PC-3 (cell line): ENCODE measurements around the gene CACNA1I. TPM values are rescaled to one million over a fixed set of nuclear protein-coding genes. Genes with fewer than 3 reads are reported as not detected.

Experiments
- ATAC-seq: fragments of 200-7000 bp; cut with Tn5 transposase; 2 replicates; pipeline ENCODE4 v1.9.1; 2020; ENCODE audit warnings: mild to moderate bottlenecking, moderate library complexity
- BruUV-seq: library from RNA; stranded (reverse); fragments of 400-500 nt; replicated peaks from 2 replicates; lab custom pipeline; 2021; lab: Mats Ljungman, UMichigan
- CTCF ChIA-PET: fragments of 300-600 bp; sonication (Branson Sonifier 250); formaldehyde crosslinking; loops from one replicate; lab custom pipeline; 2022; ENCODE audit warnings: antibody characterized with exemption; lab: Charles Lee
- POLR2A ChIA-PET: fragments of 300-600 bp; sonication (Branson Sonifier 250); formaldehyde crosslinking; loops from one replicate; lab custom pipeline; 2022; ENCODE audit warnings: antibody characterized with exemption; ENCODE audit not compliant: unreplicated experiment; lab: Charles Lee
- DNase-seq: peaks from one replicate; pipeline ENCODE4 v3.0.0-alpha.2; 2015
- H2AFZ ChIP-seq: fragments of 300-600 bp; sonication (generic); 2 replicates; pipeline ENCODE4 v1.6.0; 2016; ENCODE audit warnings: antibody characterized with exemption, low read length
- H3F3A ChIP-seq: fragments of 300-600 bp; sonication (generic); one replicate; pipeline ENCODE4 v1.6.0; 2017; ENCODE audit warnings: antibody characterized with exemption, low read length, control low read depth, mild to moderate bottlenecking; ENCODE audit not compliant: unreplicated experiment
- H3K27ac ChIP-seq: fragments of 300-600 bp; sonication (generic); 2 replicates; pipeline ENCODE4 v1.5.1; 2016; ENCODE audit warnings: mild to moderate bottlenecking, low read length
- H3K27me3 ChIP-seq: fragments of 300-600 bp; sonication (generic); 2 replicates; pipeline ENCODE4 v1.6.1; 2016; ENCODE audit warnings: low read length, mixed read lengths
- H3K36me3 ChIP-seq: fragments of 300-600 bp; sonication (generic); 2 replicates; pipeline ENCODE4 v1.6.1; 2016; ENCODE audit warnings: low read depth, mixed run types, low read length, mixed read lengths
- H3K4me1 ChIP-seq: fragments of 300-600 bp; sonication (generic); 2 replicates; pipeline ENCODE4 v1.5.1; 2016; ENCODE audit warnings: low read length; ENCODE audit not compliant: insufficient read depth
- H3K4me2 ChIP-seq: fragments of 300-600 bp; sonication (generic); 2 replicates; pipeline ENCODE4 v1.6.0; 2016; ENCODE audit warnings: low read length
- H3K4me3 ChIP-seq: fragments of 300-600 bp; sonication (generic); 2 replicates; pipeline ENCODE4 v1.5.1; 2016; ENCODE audit warnings: mild to moderate bottlenecking, low read length, mixed read lengths
- H3K79me2 ChIP-seq: fragments of 300-600 bp; sonication (generic); 2 replicates; pipeline ENCODE4 v1.6.1; 2017; ENCODE audit warnings: low read length, mixed read lengths
- H3K9ac ChIP-seq: fragments of 300-600 bp; sonication (generic); 2 replicates; pipeline ENCODE4 v1.6.0; 2016; ENCODE audit warnings: mild to moderate bottlenecking, low read length
- H3K9me2 ChIP-seq: fragments of 300-600 bp; sonication (generic); replicated peaks from 2 replicates; pipeline ENCODE4 v1.6.1; 2016; ENCODE audit warnings: mixed run types, low read length, mixed read lengths
- H3K9me3 ChIP-seq: fragments of 300-600 bp; sonication (generic); 2 replicates; pipeline ENCODE4 v1.6.1; 2016; ENCODE audit warnings: low read length, mixed read lengths
- H4K20me1 ChIP-seq: fragments of 300-600 bp; sonication (generic); 2 replicates; pipeline ENCODE4 v1.6.1; 2016; ENCODE audit warnings: low read length, mixed read lengths
- CTCF ChIP-seq: fragments of 300-600 bp; sonication (generic); conservative IDR thresholded peaks from 2 replicates; pipeline ENCODE4 v1.5.1; 2017; ENCODE audit warnings: antibody characterized with exemption, low read depth, mild to moderate bottlenecking, low read length
- EZH2 ChIP-seq: fragments of 300-600 bp; sonication (generic); IDR thresholded peaks from one replicate; pipeline ENCODE4 v1.6.1; 2017; ENCODE audit warnings: antibody characterized with exemption, mild to moderate bottlenecking, low read length; ENCODE audit not compliant: unreplicated experiment
- EZH2phosphoT487 ChIP-seq: fragments of 300-600 bp; sonication (generic); IDR thresholded peaks from 2 replicates; pipeline ENCODE4 v1.6.1; 2018; ENCODE audit warnings: mild to moderate bottlenecking, antibody characterized with exemption, low read length, borderline replicate concordance
- intact Hi-C: fragments of 100-400 bp; cut with micrococcal nuclease; formaldehyde crosslinking; loops from 2 replicates; pipeline ENCODE4 v1.9.0; 2023
- total RNA-seq: library from RNA; depleted of rRNA; stranded (reverse); fragments of >200 nt; gene quantifications from 2 replicates; pipeline ENCODE4 v1.2.3, GENCODE V29; 2014

CACNA1I gene
- total RNA-seq, 1 experiment from 2014 or later, result not detected

DNA sequence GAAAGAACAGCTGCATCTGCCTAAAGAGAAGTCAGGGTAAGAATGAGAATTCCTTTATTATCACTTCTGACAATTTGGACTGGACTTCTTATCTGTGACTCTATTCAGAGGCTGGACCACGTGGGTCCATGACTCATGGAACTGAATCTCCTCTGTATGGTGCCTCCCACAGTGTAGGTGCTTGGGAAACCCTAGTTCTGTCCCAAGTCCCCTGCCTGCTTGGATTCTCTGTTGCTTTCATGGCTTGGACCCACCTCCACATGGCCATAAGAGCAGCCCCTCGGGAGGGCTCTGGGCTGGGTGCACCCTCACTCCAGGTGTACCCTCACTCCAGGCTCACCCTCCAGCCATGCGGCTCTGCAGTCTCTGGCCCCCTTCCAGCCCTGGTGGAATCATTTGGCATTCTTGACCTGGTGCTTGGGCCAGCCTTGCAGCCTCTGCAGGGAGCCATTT, 153.4 kb downstream of the CACNA1I start:
- Histone ChIP-seq H3K4me3 (no peak overlapping the region), H2AFZ (no peak overlapping the region), H3K27ac (no peak overlapping the region), H3K9me3 (no peaks in the 10 kb centered on the region), H3K27me3 (peaks cover 20% of the 10 kb centered on the region), H3K9ac (no peak overlapping the region), H3F3A (no peaks in the 10 kb centered on the region), H3K9me2 (no peaks in the 10 kb centered on the region), H3K4me1 (no peaks in the 10 kb centered on the region), H3K4me2 (no peak overlapping the region), H3K36me3 (no peaks in the 10 kb centered on the region), H3K79me2 (no peaks in the 10 kb centered on the region), H4K20me1 (no peaks in the 10 kb centered on the region)
- DNase-seq (peak; percentile 3), ATAC-seq (no peak)
- ChIA-PET POLR2A (no interaction called here), CTCF (no interaction called here)
- BruUV-seq, result no TSS peak
- intact Hi-C loops, result no loop called here
- TF ChIP-seq CTCF, result no peak
- no peak for TF ChIP-seq EZH2phosphoT487

- Histone ChIP-seq H3F3A (no peaks in the 10 kb centered on the region), H3K4me1 (no peaks in the 10 kb centered on the region), H3K4me3 (no peak overlapping the region), H3K9me3 (no peaks in the 10 kb centered on the region), H3K9me2 (no peaks in the 10 kb centered on the region), H3K9ac (no peak overlapping the region), H3K79me2 (no peaks in the 10 kb centered on the region), H2AFZ (no peak overlapping the region), H3K4me2 (no peak overlapping the region), H3K27me3 (peaks cover 20% of the 10 kb centered on the region), H3K36me3 (no peaks in the 10 kb centered on the region), H4K20me1 (no peaks in the 10 kb centered on the region), H3K27ac (no peak overlapping the region)
- CTCF ChIA-PET, result no interaction called here
- no peak for TF ChIP-seq CTCF
- no peak for TF ChIP-seq EZH2phosphoT487
- TF ChIP-seq EZH2, result no peak
- ATAC-seq (no peak), DNase-seq (no peak)
- no TSS peak for BruUV-seq
- POLR2A ChIA-PET, result no interaction called here
- intact Hi-C loops, result no loop called here
These were observed 153.8 kb downstream of the CACNA1I start for GRCh38 chr22:39724390-39724789.

DNA sequence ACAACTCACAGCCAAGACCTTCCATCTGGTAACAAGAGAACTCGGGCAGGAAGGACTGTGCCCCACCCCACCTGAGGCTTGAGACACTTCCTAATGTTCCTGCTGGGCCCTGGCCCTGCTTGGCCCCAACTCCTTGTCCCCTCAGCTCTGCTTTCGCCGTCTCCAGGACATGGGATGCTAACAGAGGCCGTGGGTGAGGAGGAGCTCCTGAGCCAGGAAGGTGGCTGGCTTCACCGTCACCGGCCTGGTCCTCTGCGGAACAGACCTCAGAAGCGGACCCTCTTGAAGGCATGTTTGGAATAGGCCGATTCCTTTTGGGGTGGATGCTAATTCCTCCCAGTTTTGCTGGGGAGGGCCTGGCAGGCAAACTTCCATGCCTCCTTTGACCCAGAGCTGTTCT, 154.3 kb downstream of the CACNA1I start:
- ATAC-seq (no peak), DNase-seq (no peak)
- ChIA-PET CTCF (no interaction called here), POLR2A (no interaction called here)
- Histone ChIP-seq H3K27ac (no peak overlapping the region), H3K4me2 (no peak overlapping the region), H3F3A (no peaks in the 10 kb centered on the region), H3K4me3 (no peak overlapping the region), H3K9ac (no peak overlapping the region), H3K9me2 (no peaks in the 10 kb centered on the region), H3K79me2 (no peaks in the 10 kb centered on the region), H4K20me1 (no peaks in the 10 kb centered on the region), H3K9me3 (no peaks in the 10 kb centered on the region), H2AFZ (no peak overlapping the region), H3K4me1 (no peaks in the 10 kb centered on the region), H3K27me3 (peaks cover 20% of the 10 kb centered on the region), H3K36me3 (no peaks in the 10 kb centered on the region)
- no TSS peak for BruUV-seq
- intact Hi-C loops, result no loop called here
- TF ChIP-seq EZH2phosphoT487, result no peak
- no peak for TF ChIP-seq CTCF
- no peak for TF ChIP-seq EZH2
